LHCN-M2 (cell line): ENCODE results near the gene ILF3. TPM values are rescaled to one million over a fixed set of nuclear protein-coding genes. Genes with fewer than 3 reads are reported as not detected.
"Not testable (repeated sequence)": the region's sequence is repeated elsewhere in the genome, so short reads cannot be mapped to it uniquely, and the experiment has no call there.

Experiments used
- DNase-seq: peaks from one replicate; pipeline ENCODE4 v3.0.0-alpha.2; 2012; ENCODE audit warnings: low read depth
- total RNA-seq: library from RNA; depleted of rRNA; stranded (reverse); fragments of >200 nt; gene quantifications from 2 replicates; pipeline ENCODE4 v1.2.3, GENCODE V29; 2014

Gene ILF3
- total RNA-seq, 1 experiment from 2014 or later: 172 TPM

GRCh38 chr19:10675214-10675613 lies 21.1 kb downstream of the ILF3 start:
- not testable (repeated sequence) for DNase-seq

- DNase-seq: no peak
Observed at GRCh38 chr19:10677751-10678150, 23.6 kb downstream of the ILF3 start.

- DNase-seq: no peak
Observed at GRCh38 chr19:10678813-10679212, 24.7 kb downstream of the ILF3 start.

- DNase-seq: no peak
Observed at GRCh38 chr19:10679743-10680142, 25.6 kb downstream of the ILF3 start.

- DNase-seq: no peak
Observed at GRCh38 chr19:10680545-10681135, 26.5 kb downstream of the ILF3 start.

- no peak for DNase-seq
Observed at GRCh38 chr19:10681658-10682057, 27.5 kb downstream of the ILF3 start.

GRCh38 chr19:10682397-10683063 lies 28.4 kb downstream of the ILF3 start:
- no peak for DNase-seq

GRCh38 chr19:10683064-10683426 lies 28.9 kb downstream of the ILF3 start:
- DNase-seq: no peak

GRCh38 chr19:10683582-10683981 lies 29.4 kb downstream of the ILF3 start:
- no peak for DNase-seq

- no peak for DNase-seq
Observed at GRCh38 chr19:10685210-10685609, 31.1 kb downstream of the ILF3 start.

- no peak for DNase-seq
Observed at GRCh38 chr19:10686193-10686592, 32.0 kb downstream of the ILF3 start.

- DNase-seq: peak; percentile 74
Observed at GRCh38 chr19:10686661-10687517, 32.7 kb downstream of the ILF3 start.

GRCh38 chr19:10687518-10688288 lies 33.6 kb downstream of the ILF3 start:
- DNase-seq: no peak

- DNase-seq: no peak
Observed at GRCh38 chr19:10688545-10689280, 34.6 kb downstream of the ILF3 start.

GRCh38 chr19:10690341-10690781 lies 36.2 kb downstream of the ILF3 start:
- DNase-seq: no peak

GRCh38 chr19:10691178-10691881 lies 37.2 kb downstream of the ILF3 start:
- no peak for DNase-seq

- no peak for DNase-seq
Observed at GRCh38 chr19:10691883-10692282, 37.7 kb downstream of the ILF3 start.

- no peak for DNase-seq
Observed at GRCh38 chr19:10692673-10693264, 38.6 kb downstream of the ILF3 start.

- no peak for DNase-seq
Observed at GRCh38 chr19:10694706-10695307, 40.7 kb downstream of the ILF3 start.
